ENCODE results near the gene WDR13.

- no peak for TF ChIP-seq YY1 (IDR thresholded peaks at IDR 0.05)
- TF ChIP-seq ZBTB33 (IDR thresholded peaks at IDR 0.05) = no peak
- TF ChIP-seq EGR1 (IDR thresholded peaks at IDR 0.05; ENCODE audit: low read depth in 2 of 2) = no peak
- TF ChIP-seq CTCF (IDR thresholded peaks at IDR 0.05; ENCODE audit: low read depth, low read length, missing input control) = no peak
- no peak for TF ChIP-seq FOXA1 (IDR thresholded peaks at IDR 0.05)
- no peak for TF ChIP-seq ATF3 (IDR thresholded peaks at IDR 0.05)
- TF ChIP-seq RAD21 (IDR thresholded peaks at IDR 0.05) = no peak
- no peak for TF ChIP-seq JUND (IDR thresholded peaks at IDR 0.05)
- TF ChIP-seq REST (IDR thresholded peaks at IDR 0.05) = no peak
- TF ChIP-seq GABPA (IDR thresholded peaks at IDR 0.05 in 1 of 2, conservative IDR thresholded peaks at IDR 0.05 in 1 of 2) = no peak
- no peak for TF ChIP-seq TAF1 (conservative IDR thresholded peaks at IDR 0.05)
- TF ChIP-seq MAX (IDR thresholded peaks at IDR 0.05) = no peak
- no peak for TF ChIP-seq SP1 (IDR thresholded peaks at IDR 0.05)
- no peak for TF ChIP-seq RXRA (IDR thresholded peaks at IDR 0.05)
These were observed 51.8 kb downstream of the WDR13 start for GRCh38 chrX:48649102-48649501.

All from liver (tissue), 3 donors.